Measurements from ENCODE around the gene DYNC1LI2. TPM values are rescaled to one million over a fixed set of nuclear protein-coding genes. Genes with fewer than 3 reads are reported as not detected.

DYNC1LI2 gene
- total and polyA plus RNA-seq, 8 donors = 44.4 to 83.0 (median 66.2) TPM

DNA sequence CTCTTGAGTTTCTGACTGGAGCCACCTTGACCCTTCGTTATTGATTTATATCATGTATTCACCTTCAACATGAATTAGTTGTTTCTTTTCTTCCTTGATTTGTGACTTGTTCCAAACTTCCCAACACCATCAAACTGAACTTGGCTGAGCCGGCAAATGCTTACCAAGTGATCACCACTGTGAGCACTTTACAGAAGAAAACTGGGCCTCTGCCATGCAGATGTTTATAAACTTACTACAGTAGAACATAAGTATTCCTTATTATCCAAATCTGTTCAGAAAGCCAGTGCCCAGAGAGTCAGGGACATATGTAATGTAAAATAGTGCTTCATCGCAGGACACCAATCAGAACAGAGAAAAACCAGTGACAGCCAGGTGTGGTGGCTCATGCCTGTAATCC, 74.8 kb downstream of the DYNC1LI2 start:
- no peak for FAIRE-seq
- 69 to 73% methylated on average over 3 of the region's 3 CpGs for WGBS, 2 donors
- intact Hi-C loops (cut with DNase I) = no loop called here
- H3K27me3 ChIP-seq = no peaks in the 10 kb centered on the region
- no peak overlapping the region for H3K4me3 ChIP-seq
- H3K36me3 ChIP-seq = no peaks in the 10 kb centered on the region
- no peak overlapping the region for H3K27ac ChIP-seq
- TF ChIP-seq, protein P1, sequence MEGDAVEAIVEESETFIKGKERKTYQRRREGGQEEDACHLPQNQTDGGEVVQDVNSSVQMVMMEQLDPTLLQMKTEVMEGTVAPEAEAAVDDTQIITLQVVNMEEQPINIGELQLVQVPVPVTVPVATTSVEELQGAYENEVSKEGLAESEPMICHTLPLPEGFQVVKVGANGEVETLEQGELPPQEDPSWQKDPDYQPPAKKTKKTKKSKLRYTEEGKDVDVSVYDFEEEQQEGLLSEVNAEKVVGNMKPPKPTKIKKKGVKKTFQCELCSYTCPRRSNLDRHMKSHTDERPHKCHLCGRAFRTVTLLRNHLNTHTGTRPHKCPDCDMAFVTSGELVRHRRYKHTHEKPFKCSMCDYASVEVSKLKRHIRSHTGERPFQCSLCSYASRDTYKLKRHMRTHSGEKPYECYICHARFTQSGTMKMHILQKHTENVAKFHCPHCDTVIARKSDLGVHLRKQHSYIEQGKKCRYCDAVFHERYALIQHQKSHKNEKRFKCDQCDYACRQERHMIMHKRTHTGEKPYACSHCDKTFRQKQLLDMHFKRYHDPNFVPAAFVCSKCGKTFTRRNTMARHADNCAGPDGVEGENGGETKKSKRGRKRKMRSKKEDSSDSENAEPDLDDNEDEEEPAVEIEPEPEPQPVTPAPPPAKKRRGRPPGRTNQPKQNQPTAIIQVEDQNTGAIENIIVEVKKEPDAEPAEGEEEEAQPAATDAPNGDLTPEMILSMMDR (IDR thresholded peaks at IDR 0.05) = no peak
- no peak for ATAC-seq
- H3K9me3 ChIP-seq = no peaks in the 10 kb centered on the region
- no peaks in the 10 kb centered on the region for H3K4me1 ChIP-seq
- DNase-seq = no peak

DNA sequence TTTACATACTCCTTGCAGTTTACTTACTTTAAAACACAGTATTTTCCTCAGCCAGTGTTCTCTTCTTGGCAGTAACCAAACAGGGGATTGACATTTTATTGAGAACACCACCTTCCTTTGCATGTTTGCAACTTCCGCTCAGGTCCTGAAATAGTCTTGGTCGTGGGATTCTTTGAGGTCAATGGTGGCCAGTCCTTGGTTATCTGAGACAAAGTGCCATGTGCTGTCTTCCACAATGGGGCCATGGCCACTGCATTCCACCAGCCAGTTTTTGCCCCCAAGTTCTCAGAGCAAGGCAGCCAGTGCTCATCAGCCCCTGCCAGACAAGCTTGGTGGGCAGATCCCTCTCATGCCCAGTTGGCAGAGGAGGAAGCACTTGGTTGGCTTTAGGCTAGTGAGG, 77.7 kb downstream of the DYNC1LI2 start:
- Histone ChIP-seq H3K9me3 (no peaks in the 10 kb centered on the region), H3K27me3 (no peaks in the 10 kb centered on the region), H3K4me1 (no peaks in the 10 kb centered on the region), H3K4me3 (no peak overlapping the region), H3K27ac (no peak overlapping the region), H3K36me3 (no peaks in the 10 kb centered on the region)
- no peak for ATAC-seq
- intact Hi-C loops (cut with DNase I) = no loop called here
- TF ChIP-seq, protein P1 (IDR thresholded peaks at IDR 0.05) = no peak
- FAIRE-seq = no peak
- no peak for DNase-seq
- WGBS, 2 donors = 90 to 92% methylated on average over 2 of the region's 2 CpGs

Other genes starting within 250 kb of the DYNC1LI2 start
- gene TK2, start 201.5 kb downstream of the DYNC1LI2 start, total RNA-seq = 10 to 100 TPM; 16.7 to 22.9 (median 21.6) TPM
- gene TK2, start 201.5 kb downstream of the DYNC1LI2 start, polyA plus RNA-seq = 10 to 100 TPM; 13.9 to 17.4 TPM
- gene CKLF, start 199.0 kb downstream of the DYNC1LI2 start, total RNA-seq = 10 to 100 TPM in 3 of 6 donors, 1 to 10 TPM in 3; 5.9 to 26.1 (median 8.3) TPM
- 10 to 100 TPM; 11.9 to 24.9 TPM for gene CKLF, start 199.0 kb downstream of the DYNC1LI2 start, polyA plus RNA-seq
- gene CMTM1, start 185.2 kb downstream of the DYNC1LI2 start, total RNA-seq = 1 to 10 TPM in 3 of 6 donors, under 1 TPM in 3; 0.65 to 3.9 (median 1.5) TPM
- gene CMTM1, start 185.2 kb downstream of the DYNC1LI2 start, polyA plus RNA-seq = under 1 TPM; 0.28 to 0.46 TPM
- gene CMTM2, start 172.1 kb downstream of the DYNC1LI2 start, total RNA-seq = under 1 TPM in 1 of 6 donors, not detected in 5; 0.84 TPM
- gene CMTM2, start 172.1 kb downstream of the DYNC1LI2 start, polyA plus RNA-seq = under 1 TPM; 0.21 to 0.65 TPM
- 10 to 100 TPM in 1 of 6 donors, 1 to 10 TPM in 4, under 1 TPM in 1; 0.79 to 20.8 (median 2.6) TPM for gene CMTM3, start 146.9 kb downstream of the DYNC1LI2 start, total RNA-seq
- 1 to 10 TPM; 4.3 to 4.8 TPM for gene CMTM3, start 146.9 kb downstream of the DYNC1LI2 start, polyA plus RNA-seq
- 10 to 100 TPM; 31.7 to 43.5 (median 38.8) TPM for gene CMTM4, start 54.9 kb downstream of the DYNC1LI2 start, total RNA-seq
- 10 to 100 TPM; 14.9 to 18.4 TPM for gene CMTM4, start 54.9 kb downstream of the DYNC1LI2 start, polyA plus RNA-seq
- not detected for gene TERB1, start 50.0 kb upstream of the DYNC1LI2 start, total RNA-seq
- gene TERB1, start 50.0 kb upstream of the DYNC1LI2 start, polyA plus RNA-seq = not detected
- gene NAE1, start 79.4 kb upstream of the DYNC1LI2 start, total RNA-seq = 10 to 100 TPM; 19.3 to 26.7 (median 21.2) TPM
- 10 to 100 TPM; 20.4 to 29.8 TPM for gene NAE1, start 79.4 kb upstream of the DYNC1LI2 start, polyA plus RNA-seq
- gene CA7, start 92.8 kb upstream of the DYNC1LI2 start, total RNA-seq = not detected
- gene CA7, start 92.8 kb upstream of the DYNC1LI2 start, polyA plus RNA-seq = not detected
- 1 to 10 TPM; 6.1 to 8.5 (median 7.7) TPM for gene PDP2, start 128.9 kb upstream of the DYNC1LI2 start, total RNA-seq
- gene PDP2, start 128.9 kb upstream of the DYNC1LI2 start, polyA plus RNA-seq = 1 to 10 TPM; 1.6 TPM
- not detected for gene CDH16, start 167.3 kb upstream of the DYNC1LI2 start, total RNA-seq
- not detected for gene CDH16, start 167.3 kb upstream of the DYNC1LI2 start, polyA plus RNA-seq
- 1 to 10 TPM in 1 of 6 donors, under 1 TPM in 5; 0.20 to 2.7 (median 0.53) TPM for gene RRAD, start 173.9 kb upstream of the DYNC1LI2 start, total RNA-seq
- gene RRAD, start 173.9 kb upstream of the DYNC1LI2 start, polyA plus RNA-seq = 1 to 10 TPM; 2.7 to 2.9 TPM
- gene CIAO2B, start 182.8 kb upstream of the DYNC1LI2 start, total RNA-seq = 10 to 100 TPM; 14.8 to 31.5 (median 22.0) TPM
- 10 to 100 TPM; 73.7 to 86.9 TPM for gene CIAO2B, start 182.8 kb upstream of the DYNC1LI2 start, polyA plus RNA-seq
- gene CES2, start 183.9 kb upstream of the DYNC1LI2 start, total RNA-seq = 10 to 100 TPM; 14.3 to 23.1 (median 17.3) TPM
- gene CES2, start 183.9 kb upstream of the DYNC1LI2 start, polyA plus RNA-seq = 10 to 100 TPM; 14.9 to 18.6 TPM
- 1 to 10 TPM; 1.9 to 6.2 (median 4.6) TPM for gene CES3, start 209.7 kb upstream of the DYNC1LI2 start, total RNA-seq
- 1 to 10 TPM; 4.6 to 7.3 TPM for gene CES3, start 209.7 kb upstream of the DYNC1LI2 start, polyA plus RNA-seq
- 10 to 100 TPM in 1 of 6 donors, 1 to 10 TPM in 5; 3.2 to 10.2 (median 4.6) TPM for gene CES4A, start 237.0 kb upstream of the DYNC1LI2 start, total RNA-seq
- gene CES4A, start 237.0 kb upstream of the DYNC1LI2 start, polyA plus RNA-seq = 10 to 100 TPM; 43.1 to 59.5 TPM